Endothelial cell of umbilical vein (primary cell): ENCODE data around the gene TBC1D5. TPM values are rescaled to one million over a fixed set of nuclear protein-coding genes. Genes with fewer than 3 reads are reported as not detected.

Experiments used
- BruUV-seq: library from RNA; stranded (reverse); fragments of 400-500 nt; replicated peaks from 2 replicates; lab custom pipeline; 2021; lab: Mats Ljungman, UMichigan
- CTCF ChIA-PET: fragments of 300-600, 350-600 bp; sonication (Branson Sonifier 250); formaldehyde crosslinking; loops from one replicate; lab custom pipeline; 2021; ENCODE audit warnings: antibody characterized with exemption, inconsistent platforms; lab: Charles Lee
- POLR2A ChIA-PET: fragments of 300-600, 350-600 bp; sonication (Branson Sonifier 250); formaldehyde crosslinking; loops from one replicate; lab custom pipeline; 2021; ENCODE audit warnings: antibody characterized with exemption, inconsistent platforms; lab: Charles Lee
- DNase-seq: peaks from one replicate; pipeline ENCODE4 v3.0.0-alpha.2; 2011; ENCODE audit warnings: low read depth, low spot score
- FAIRE-seq: peaks from 2 replicates; lab custom pipeline; 2011; peaks lifted over from hg19 to GRCh38; lab: Jason Lieb, UNC
- H2AFZ ChIP-seq: 2 replicates; pipeline ENCODE4 v1.6.0; 2012; ENCODE audit warnings: low read depth, low read length, control low read depth, inconsistent platforms
- H3K27ac ChIP-seq: 2 replicates; pipeline ENCODE4 v1.5.1; 2011; ENCODE audit warnings: low read depth, mild to moderate bottlenecking, control low read depth, low read length, moderate library complexity; ENCODE audit not compliant: insufficient read depth
- H3K27me3 ChIP-seq, 2 experiments: 2 replicates each; pipeline versions ENCODE4 v1.6.0 to v1.6.1; 2011; ENCODE audit warnings: low read length in 2 of 2, mixed read lengths in 1 of 2; ENCODE audit not compliant: control insufficient read depth in 2 of 2, insufficient read depth in 2 of 2
- H3K36me3 ChIP-seq, 2 experiments: 2 replicates in 1 of 2; 3 replicates in 1 of 2; pipeline ENCODE4 v1.5.1; 2011; ENCODE audit warnings: low read length in 2 of 2, mild to moderate bottlenecking in 1 of 2, moderate library complexity in 1 of 2; ENCODE audit not compliant: control insufficient read depth in 2 of 2, insufficient read depth in 2 of 2; ENCODE audit errors: extremely low read depth in 1 of 2
- H3K4me1 ChIP-seq: 3 replicates; pipeline ENCODE4 v1.5.1; 2011; ENCODE audit warnings: mild to moderate bottlenecking, low read length; ENCODE audit not compliant: control insufficient read depth, insufficient read depth; ENCODE audit errors: extremely low read depth
- H3K4me2 ChIP-seq: 2 replicates; pipeline ENCODE4 v1.6.1; 2011; ENCODE audit warnings: low read length, control low read depth, mixed read lengths; ENCODE audit not compliant: insufficient read depth
- H3K4me3 ChIP-seq, 3 experiments: fragments of 200-600 bp in 1 of 3; sonication (generic), shearing (Covaris generic) in 1 of 3; replicated peaks in 1 of 3; 2 replicates each; pipeline ENCODE4 v1.5.1; 2011 to 2016; ENCODE audit warnings: control low read depth in 3 of 3, low read length in 3 of 3, mild to moderate bottlenecking in 2 of 3, inconsistent platforms in 1 of 3, low read depth in 1 of 3, moderate library complexity in 1 of 3; ENCODE audit not compliant: insufficient read depth in 1 of 3
- H3K79me2 ChIP-seq: 2 replicates; pipeline ENCODE4 v1.6.0; 2012; ENCODE audit warnings: low read length, inconsistent platforms; ENCODE audit not compliant: control insufficient read depth, insufficient read depth
- H3K9ac ChIP-seq: replicated peaks from 2 replicates; pipeline ENCODE3; 2011; ENCODE audit warnings: low read length, control low read depth; ENCODE audit not compliant: insufficient read depth; ENCODE audit errors: extremely low read depth
- H3K9me1 ChIP-seq: replicated peaks from 3 replicates; pipeline ENCODE4 v1.6.0; 2011; ENCODE audit warnings: mild to moderate bottlenecking, low read length; ENCODE audit not compliant: control insufficient read depth, insufficient read depth; ENCODE audit errors: extremely low read depth
- H3K9me3 ChIP-seq: replicated peaks from 2 replicates; pipeline ENCODE4 v1.5.1; 2012; ENCODE audit warnings: low read length, inconsistent platforms; ENCODE audit not compliant: control insufficient read depth, insufficient read depth
- H4K20me1 ChIP-seq: replicated peaks from 2 replicates; pipeline ENCODE3; 2011; ENCODE audit warnings: mild to moderate bottlenecking, low read length; ENCODE audit not compliant: control insufficient read depth, insufficient read depth; ENCODE audit errors: extremely low read depth
- CTCF ChIP-seq, 2 donors: IDR thresholded peaks; 1 replicate in 1 of 2; 2 replicates in 1 of 2; pipeline ENCODE4 v1.5.1; 2011; ENCODE audit warnings: low read length in 2 of 2, mild to moderate bottlenecking in 2 of 2, moderate library complexity in 2 of 2, control low read depth in 1 of 2, inconsistent platforms in 1 of 2, low read depth in 1 of 2; ENCODE audit not compliant: insufficient read depth in 1 of 2; ENCODE audit errors: extremely low read depth in 1 of 2
- EZH2 ChIP-seq: IDR thresholded peaks from 2 replicates; pipeline ENCODE4 v1.6.1; 2012; ENCODE audit warnings: borderline replicate concordance, low read depth, mild to moderate bottlenecking, moderate library complexity, low read length, inconsistent platforms; ENCODE audit not compliant: severe bottlenecking
- FOS ChIP-seq: IDR thresholded peaks from 2 replicates; pipeline ENCODE4 v1.6.1; 2011; ENCODE audit warnings: mild to moderate bottlenecking, low read length, moderate library complexity, borderline replicate concordance; ENCODE audit not compliant: insufficient read depth
- GATA2 ChIP-seq: IDR thresholded peaks from 2 replicates; pipeline ENCODE4 v1.7.0; 2011; ENCODE audit warnings: low read depth, mild to moderate bottlenecking, moderate library complexity, mixed read lengths, low read length; ENCODE audit not compliant: insufficient read length, insufficient read depth
- JUN ChIP-seq: IDR thresholded peaks from 2 replicates; pipeline ENCODE4 v1.6.1; 2011; ENCODE audit warnings: borderline replicate concordance, low read depth; ENCODE audit not compliant: insufficient read length, insufficient read depth
- MAX ChIP-seq: IDR thresholded peaks from 2 replicates; pipeline ENCODE4 v1.6.1; 2011; ENCODE audit not compliant: insufficient read depth, insufficient read length
- MYC ChIP-seq: IDR thresholded peaks from one replicate; pipeline ENCODE4 v1.6.1; 2011; ENCODE audit warnings: mild to moderate bottlenecking, low read depth, low read length
- POLR2A ChIP-seq: IDR thresholded peaks from 2 replicates; pipeline ENCODE4 v1.6.1; 2012; ENCODE audit warnings: low read depth, mild to moderate bottlenecking, control low read depth, low read length
- POLR2AphosphoS5 ChIP-seq: IDR thresholded peaks from 2 replicates; pipeline ENCODE4 v1.6.1; 2012; ENCODE audit warnings: low read depth, mild to moderate bottlenecking, control low read depth, low read length, moderate library complexity; ENCODE audit not compliant: insufficient read depth
- dilution Hi-C: fragments of 300-500 bp; cut with MboI; formaldehyde crosslinking; loops from one replicate; pipeline ENCODE4 v1.15.0; 2019; ENCODE audit warnings: low sequenced_read_pairs; ENCODE audit not compliant: extremely low pct_ligation_motif_present
- intact Hi-C: fragments of 100-400 bp; cut with micrococcal nuclease; formaldehyde crosslinking; loops from one replicate; pipeline ENCODE4 v1.10.0; 2022
- polyA plus RNA-seq, 4 experiments: library from polyadenylated mRNA; depleted of rRNA in 3 of 4; stranded (reverse) in 3 of 4; unstranded in 1 of 4; fragments of >200 nt; gene quantifications; 2 replicates each; pipeline versions ENCODE4 v1.2.1 to v1.2.3, GENCODE V29; 2011 to 2012; ENCODE audit warnings: missing spikeins in 1 of 4
- total RNA-seq: library from RNA; stranded (reverse); gene quantifications from 2 replicates; pipeline ENCODE4 v1.2.3, GENCODE V29; 2021

The TBC1D5 gene
- total and polyA plus RNA-seq, 2 donors (not counting 3 experiments of a cell fraction or from before 2014, with no cell fraction given): 17.5 to 44.7 TPM

- Histone ChIP-seq H3K4me3 (no peak overlapping the region), H3K4me1 (no peaks in the 10 kb centered on the region), H3K79me2 (no peaks in the 10 kb centered on the region), H3K27ac (no peak overlapping the region), H3K9me3 (no peaks in the 10 kb centered on the region), H3K4me2 (no peak overlapping the region), H3K27me3 (no peaks in the 10 kb centered on the region), H3K9ac (no peak overlapping the region), H3K36me3 (no peaks in the 10 kb centered on the region), H2AFZ (no peak overlapping the region), H3K9me1 (no peaks in the 10 kb centered on the region), H4K20me1 (no peaks in the 10 kb centered on the region)
- intact Hi-C loops: loop anchor here (1.0 to 5.0 kb wide), 4 partner anchors 154 to 1128 kb away; no protein-coding TSS in a partner anchor
- no peak for DNase-seq
- no TSS peak for BruUV-seq
- FAIRE-seq: no peak
- ChIA-PET CTCF (interaction anchor here (0.6 to 1.5 kb wide), 15 partner anchors 10 to 1129 kb away, joined by 3 to 21 read pairs (median 4); no protein-coding TSS in a partner anchor), POLR2A (no interaction called here)
- TF ChIP-seq FOS: no peak
- TF ChIP-seq POLR2A: no peak
- TF ChIP-seq MYC: no peak
- no peak for TF ChIP-seq GATA2
- no peak for TF ChIP-seq POLR2AphosphoS5
- TF ChIP-seq MAX: no peak
- no peak for TF ChIP-seq JUN
- TF ChIP-seq EZH2: no peak
- TF ChIP-seq CTCF (IDR thresholded peaks at IDR 0.05; ENCODE audit: extremely low read depth in 1 of 2, insufficient read depth in 1 of 2, low read depth in 1 of 2, low read length in 2 of 2): no peak
- dilution Hi-C loops: no loop called here
Measured at GRCh38 chr3:17259685-17260084, 482.7 kb downstream of the TBC1D5 start.
